Left lung (tissue), 10 donors: ENCODE measurements around the gene ACTN2. TPM values are rescaled to one million over a fixed set of nuclear protein-coding genes. Genes with fewer than 3 reads are reported as not detected.

Experiments used
- ATAC-seq: fragments of 200-7000 bp; cut with Tn5 transposase; one replicate; pipeline ENCODE4 v1.9.1; 2020; ENCODE audit warnings: moderate library complexity
- DNase-seq, 4 donors: peaks; one replicate each; pipeline ENCODE4 v3.0.0-alpha.2; 2013 to 2020
- H3K27ac ChIP-seq, 2 donors: fragments of 200-600 bp; sonication (generic) in 1 of 2; one replicate each; pipeline versions ENCODE4 v1.5.0 to v1.8.0; 2020 to 2021
- H3K27me3 ChIP-seq, 2 donors: fragments of 200-600 bp; sonication (generic) in 1 of 2; one replicate each; pipeline versions ENCODE4 v1.5.0 to v1.8.0; 2020 to 2021
- H3K36me3 ChIP-seq, 2 donors: fragments of 200-600 bp; sonication (generic) in 1 of 2; one replicate each; pipeline versions ENCODE4 v1.5.0 to v1.8.0; 2020 to 2021
- H3K4me1 ChIP-seq, 2 donors: fragments of 200-600 bp; one replicate each; pipeline ENCODE4 v1.8.0; 2021
- H3K4me3 ChIP-seq, 2 donors: fragments of 200-600 bp; sonication (generic) in 1 of 2; one replicate each; pipeline versions ENCODE4 v1.5.0 to v1.8.0; 2020 to 2021; ENCODE audit warnings: mild to moderate bottlenecking in 1 of 2
- H3K9me3 ChIP-seq, 2 donors: fragments of 200-600 bp; sonication (generic) in 1 of 2; one replicate each; pipeline versions ENCODE4 v1.5.0 to v1.8.0; 2020 to 2021
- CTCF ChIP-seq, 2 donors: fragments of 200-600 bp; sonication (generic) in 1 of 2; IDR thresholded peaks; one replicate each; pipeline versions ENCODE4 v1.5.0 to v1.8.0; 2021; ENCODE audit warnings: antibody characterized with exemption in 2 of 2
- intact Hi-C, 2 donors: fragments of 100-400 bp; cut with DNase I; formaldehyde crosslinking; loops; one replicate each; pipeline versions ENCODE4 v1.11.2 to v1.14.2; 2022
- polyA plus RNA-seq, 6 donors: library from polyadenylated mRNA; unstranded; fragments of 120-200 nt; gene quantifications; one replicate each; pipeline ENCODE4 v1.2.1, GENCODE V29; 2013; ENCODE audit not compliant: insufficient read length in 6 of 6
- total RNA-seq, 2 donors: library from RNA; stranded (reverse); fragmentation: NEBNext Ultra II Directional; extraction: Animal tissue kit (Norgen Biotek cat#: 25700); gene quantifications; one replicate each; pipeline ENCODE4 v1.2.1, GENCODE V29; 2021
- donor health status: DM: no; HTN: yes; CAD: no.
- donor health status: DM: no; HTN: no; CAD: no.

Gene ACTN2
- total and polyA plus RNA-seq, 8 donors, result 1.3 to 4.0 (median 2.5) TPM

GRCh38 chr1:236720611-236721010 is 34.3 kb downstream of the ACTN2 start:
- no peak for TF ChIP-seq CTCF (IDR thresholded peaks at IDR 0.05)
- intact Hi-C loops, result no loop called here
- no peak overlapping the region for H3K27ac ChIP-seq
- ATAC-seq, result no peak
- H3K36me3 ChIP-seq, result no peaks in the 10 kb centered on the region
- no peaks in the 10 kb centered on the region for H3K27me3 ChIP-seq
- H3K4me1 ChIP-seq, result no peaks in the 10 kb centered on the region
- no peaks in the 10 kb centered on the region for H3K9me3 ChIP-seq
- DNase-seq, result no peak
- no peak overlapping the region for H3K4me3 ChIP-seq

GRCh38 chr1:236724049-236724448 is 37.8 kb downstream of the ACTN2 start:
- ATAC-seq (no peak), DNase-seq (no peak)
- H3K4me3 ChIP-seq, result no peak overlapping the region
- no peak overlapping the region for H3K27ac ChIP-seq
- no peaks in the 10 kb centered on the region for H3K4me1 ChIP-seq
- H3K36me3 ChIP-seq, result no peaks in the 10 kb centered on the region
- TF ChIP-seq CTCF (IDR thresholded peaks at IDR 0.05), result no peak
- H3K27me3 ChIP-seq, result no peaks in the 10 kb centered on the region
- intact Hi-C loops, result no loop called here
- no peaks in the 10 kb centered on the region for H3K9me3 ChIP-seq

- Histone ChIP-seq H3K27ac (no peak overlapping the region), H3K4me1 (no peaks in the 10 kb centered on the region), H3K27me3 (no peaks in the 10 kb centered on the region), H3K9me3 (no peaks in the 10 kb centered on the region), H3K36me3 (no peaks in the 10 kb centered on the region), H3K4me3 (no peak overlapping the region)
- no peak for ATAC-seq
- DNase-seq, result no peak
- intact Hi-C loops, result no loop called here
- no peak for TF ChIP-seq CTCF (IDR thresholded peaks at IDR 0.05)
Measured at GRCh38 chr1:236724506-236724905, 38.2 kb downstream of the ACTN2 start.

GRCh38 chr1:236725668-236726067 is 39.4 kb downstream of the ACTN2 start:
- Histone ChIP-seq H3K27me3 (no peaks in the 10 kb centered on the region), H3K9me3 (no peaks in the 10 kb centered on the region), H3K27ac (no peak overlapping the region), H3K4me1 (no peaks in the 10 kb centered on the region), H3K36me3 (no peaks in the 10 kb centered on the region), H3K4me3 (no peak overlapping the region)
- no peak for TF ChIP-seq CTCF (IDR thresholded peaks at IDR 0.05)
- no peak for DNase-seq
- ATAC-seq, result no peak
- intact Hi-C loops, result no loop called here

GRCh38 chr1:236727521-236727920 is 41.2 kb downstream of the ACTN2 start:
- intact Hi-C loops, result no loop called here
- H3K4me3 ChIP-seq, result no peak overlapping the region
- H3K27me3 ChIP-seq, result no peaks in the 10 kb centered on the region
- H3K36me3 ChIP-seq, result no peaks in the 10 kb centered on the region
- no peaks in the 10 kb centered on the region for H3K4me1 ChIP-seq
- ATAC-seq, result no peak
- H3K27ac ChIP-seq, result no peak overlapping the region
- TF ChIP-seq CTCF (IDR thresholded peaks at IDR 0.05), result no peak
- DNase-seq, result no peak
- no peaks in the 10 kb centered on the region for H3K9me3 ChIP-seq
